OCI-LY3 (cell line): ENCODE measurements around the gene METAP2.

Source experiments
- CTCF ChIP-seq: fragments of 200-600, 300-600 bp; sonication (generic); IDR thresholded peaks from 2 replicates; pipeline ENCODE4 v1.5.1; 2014; ENCODE audit warnings: antibody characterized with exemption, low read length, low read depth
- EZH2phosphoT487 ChIP-seq: fragments of 200-600 bp; shearing (Covaris generic); IDR thresholded peaks from 2 replicates; pipeline ENCODE4 v1.6.1; 2018; ENCODE audit warnings: antibody characterized with exemption, mixed run types, low read depth

GRCh38 chr12:95498968-95499367, 25.0 kb downstream of the METAP2 start:
- no peak for TF ChIP-seq CTCF
- no peak for TF ChIP-seq EZH2phosphoT487
